T-cell (primary cell): ENCODE data around the gene CLCF1. TPM values are rescaled to one million over a fixed set of nuclear protein-coding genes. Genes with fewer than 3 reads are reported as not detected.
"Not testable (repeated sequence)": the region's sequence is repeated elsewhere in the genome, so short reads cannot be mapped to it uniquely, and the experiment has no call there.

Experiments used
- ATAC-seq, 4 experiments: fragments of 200-7000 bp in 3 of 4; fragments of 150-1000 bp in 1 of 4; cut with Tn5 transposase; replicated peaks in 1 of 4; 1 replicate in 3 of 4; 2 replicates in 1 of 4; pipeline ENCODE4 v1.10.0; 2021; ENCODE audit warnings: moderate library complexity in 3 of 4, mild to moderate bottlenecking in 2 of 4, moderate number of reproducible peaks in 1 of 4
- CTCF ChIA-PET, 2 donors: fragments of 300-600 bp; sonication (Branson Sonifier 250); formaldehyde crosslinking; loops; one replicate each; lab custom pipeline; 2022; ENCODE audit warnings: antibody characterized with exemption in 2 of 2; lab: Charles Lee
- POLR2A ChIA-PET, 2 donors: fragments of 300-600 bp; sonication (Branson Sonifier 250); formaldehyde crosslinking; loops; one replicate each; lab custom pipeline; 2022; ENCODE audit warnings: antibody characterized with exemption in 2 of 2; lab: Charles Lee
- DNase-seq, 35 experiments: peaks; one replicate each; pipeline versions ENCODE4 v3.0.0 to v3.0.0-alpha.2; 2013 to 2023
- H3K27ac ChIP-seq: one replicate; pipeline ENCODE4 v1.5.1; 2013; ENCODE audit warnings: low read length
- H3K27me3 ChIP-seq, 2 experiments: replicated peaks in 1 of 2; 1 replicate in 1 of 2; 2 replicates in 1 of 2; pipeline versions ENCODE4 v1.6.1 to v1.7.0; 2013; ENCODE audit warnings: low read length in 1 of 2, mixed read lengths in 1 of 2; ENCODE audit not compliant: control insufficient read depth in 2 of 2, insufficient read depth in 2 of 2; ENCODE audit errors: extremely low read depth in 1 of 2
- H3K36me3 ChIP-seq, 2 donors: 1 replicate in 1 of 2; 2 replicates in 1 of 2; pipeline versions ENCODE4 v1.6.1 to v1.7.0; 2013; ENCODE audit warnings: low read length in 1 of 2; ENCODE audit not compliant: control insufficient read depth in 2 of 2, insufficient read depth in 1 of 2; ENCODE audit errors: extremely low read depth in 1 of 2
- H3K4me1 ChIP-seq, 2 experiments: 1 replicate in 1 of 2; 2 replicates in 1 of 2; pipeline versions ENCODE4 v1.6.1 to v1.7.0; 2013; ENCODE audit warnings: low read length in 2 of 2, mixed read lengths in 1 of 2; ENCODE audit not compliant: insufficient read depth in 2 of 2, control insufficient read depth in 1 of 2; ENCODE audit errors: extremely low read depth in 1 of 2
- H3K4me3 ChIP-seq, 2 donors: 1 replicate in 1 of 2; 2 replicates in 1 of 2; pipeline versions ENCODE4 v1.5.1 to v1.7.0; 2013; ENCODE audit warnings: mild to moderate bottlenecking in 2 of 2, low read length in 1 of 2, moderate library complexity in 1 of 2; ENCODE audit not compliant: control insufficient read depth in 1 of 2; ENCODE audit errors: extremely low read depth in 1 of 2
- H3K9me3 ChIP-seq: 2 replicates; pipeline ENCODE4 v1.7.0; 2013
- H3K27ac Mint-ChIP-seq, 2 donors: one replicate each; pipeline ENCODE4 v1.8.0; 2020 to 2021; ENCODE audit warnings: mild to moderate bottlenecking in 2 of 2, mixed read lengths in 2 of 2
- H3K27me3 Mint-ChIP-seq, 2 donors: one replicate each; pipeline ENCODE4 v1.8.0; 2021 to 2022; ENCODE audit warnings: mixed read lengths in 2 of 2
- H3K36me3 Mint-ChIP-seq: one replicate; pipeline ENCODE4 v1.8.0; 2021; ENCODE audit warnings: mixed read lengths
- H3K4me1 Mint-ChIP-seq, 3 donors: one replicate each; pipeline ENCODE4 v1.8.0; 2020 to 2022; ENCODE audit warnings: mixed read lengths in 3 of 3, mild to moderate bottlenecking in 1 of 3
- H3K4me3 Mint-ChIP-seq, 3 donors: one replicate each; pipeline ENCODE4 v1.8.0; 2020 to 2022; ENCODE audit warnings: mild to moderate bottlenecking in 3 of 3, mixed read lengths in 3 of 3, moderate library complexity in 3 of 3
- H3K9me3 Mint-ChIP-seq, 3 donors: one replicate each; pipeline ENCODE4 v1.8.0; 2020 to 2022; ENCODE audit warnings: mixed read lengths in 3 of 3
- WGBS: methylation state at CpG from one replicate; pipeline ENCODE4 v1.1.5; 2013; ENCODE audit warnings: missing lambda C conversion rate; ENCODE audit not compliant: insufficient coverage; 5-methylcytosine and 5-hydroxymethylcytosine counted together
- total RNA-seq, 35 experiments: library from RNA in 6 of 35; stranded (reverse) in 6 of 35; fragments of 120-200 nt in 1 of 35; gene quantifications; one replicate each; pipeline versions ENCODE4 v1.2.1 to v1.2.4 and lab custom pipeline; 2013 to 2026

CLCF1 gene
- total RNA-seq, 5 donors from 2014 or later (not counting 1 experiment from before 2014, with no cell fraction given), result 2.2 to 8.5 (median 4.1) TPM

DNA sequence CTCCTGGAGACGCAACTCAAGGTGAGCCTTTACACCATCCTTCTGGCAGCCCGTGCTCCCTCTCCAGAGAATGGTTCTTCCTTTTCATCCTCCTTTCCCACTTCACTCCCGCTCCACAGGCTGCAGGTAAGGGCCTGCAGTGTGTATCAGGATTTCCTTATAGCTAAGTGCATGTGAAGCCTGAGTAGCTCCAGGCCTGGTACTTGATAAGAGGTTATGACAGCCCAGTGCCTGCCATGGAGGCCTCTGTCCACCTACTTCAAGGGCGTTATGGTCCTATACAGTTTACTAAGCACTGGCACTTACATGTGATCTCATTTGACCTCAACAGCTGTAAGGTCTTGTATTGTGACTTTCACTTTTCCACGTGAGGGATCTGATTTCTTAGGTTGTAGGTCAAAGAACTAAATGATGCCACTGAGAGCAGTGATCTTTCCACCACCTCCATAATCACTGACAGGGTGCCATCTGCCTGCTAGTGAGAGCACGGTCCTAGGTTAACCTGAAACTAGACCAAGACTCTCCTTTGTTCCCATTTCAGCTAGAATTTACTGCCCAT, 52.0 kb downstream of the CLCF1 start:
- Mint-ChIP-seq H3K27ac (no peak overlapping the region), H3K9me3 (no peaks in the 10 kb centered on the region), H3K36me3 (peaks cover 9% of the 10 kb centered on the region), H3K4me3 (no peak overlapping the region), H3K27me3 (no peaks in the 10 kb centered on the region), H3K4me1 (peaks cover 11 to 40% (median 15%) of the 10 kb centered on the region in 3 donors)
- WGBS, result 90% methylated on average over 3 of the region's 6 CpGs
- H3K4me1 ChIP-seq, result peaks cover 0 to 15% of the 10 kb centered on the region in 2 experiments
- DNase-seq, result no peak
- H3K4me3 ChIP-seq, result no peak overlapping the region
- no peaks in the 10 kb centered on the region for H3K9me3 ChIP-seq
- H3K27me3 ChIP-seq, result no peaks in the 10 kb centered on the region
- ChIA-PET POLR2A (interaction anchor here (0.6 to 0.8 kb wide), 2 partner anchors 15 to 18 kb away, joined by 3 to 7 read pairs; partner anchors contain the start of gene SSH3 (in 1 of the 2)), CTCF (interaction anchor here in 1 of 2 donors (1.6 kb wide), 1 partner anchor 58 kb away, joined by 3 read pairs; no protein-coding TSS in a partner anchor)
- no peak overlapping the region for H3K27ac ChIP-seq
- H3K36me3 ChIP-seq, result no peaks in the 10 kb centered on the region
- ATAC-seq, result no peak

DNA sequence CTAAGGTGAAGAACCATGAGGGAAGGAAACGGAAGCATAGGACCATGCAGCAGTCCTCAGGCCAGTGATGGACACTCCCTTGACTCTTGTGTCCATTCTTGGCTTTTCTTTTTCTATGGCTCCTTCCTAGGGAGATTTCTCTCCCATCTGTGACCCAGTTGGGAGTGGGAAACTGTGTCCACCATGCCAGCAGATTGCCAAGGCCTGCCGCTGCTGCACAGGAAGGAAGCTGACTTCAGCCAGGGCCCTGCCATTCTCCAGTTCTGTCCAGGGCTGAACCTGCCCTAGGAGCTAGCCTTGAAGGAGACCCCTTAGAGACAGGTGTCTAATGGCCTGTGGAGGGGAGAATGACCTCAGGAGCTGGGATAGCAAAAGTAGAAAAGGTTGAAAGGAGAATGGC, 52.7 kb downstream of the CLCF1 start:
- peaks cover 5% of the 10 kb centered on the region for H3K36me3 Mint-ChIP-seq
- no CpG with 5 or more reads among the region's 2 CpGs for WGBS

DNA sequence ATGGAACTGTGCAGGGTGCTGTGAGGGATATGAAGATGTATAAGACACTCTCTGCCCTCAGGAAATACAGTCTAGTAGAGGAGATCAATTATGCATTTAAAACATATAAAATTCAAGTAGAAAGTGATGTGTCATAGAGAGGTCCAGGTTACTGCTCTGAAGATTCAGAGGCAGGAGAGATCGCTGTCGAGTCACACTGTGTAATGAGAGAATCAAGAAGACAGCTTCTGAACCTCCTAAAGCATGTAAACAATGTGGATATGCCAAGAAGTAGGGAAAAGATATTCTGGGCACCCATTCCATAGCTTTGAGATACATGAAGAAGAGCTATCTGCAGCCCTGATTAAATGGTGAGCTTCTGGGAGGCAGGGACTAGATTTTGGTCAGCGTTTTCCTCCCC, 53.4 kb downstream of the CLCF1 start:
- POLR2A ChIA-PET, result interaction anchor here in 1 of 2 donors (0.5 kb wide), 1 partner anchor 854 kb away, joined by 6 read pairs; the partner anchor contains the start of gene PELI3
- no peaks in the 10 kb centered on the region for H3K36me3 ChIP-seq
- H3K4me3 ChIP-seq, result no peak overlapping the region
- H3K27me3 ChIP-seq, result no peaks in the 10 kb centered on the region
- Mint-ChIP-seq H3K27ac (no peak overlapping the region), H3K4me1 (peaks cover 16 to 46% (median 22%) of the 10 kb centered on the region in 3 donors), H3K4me3 (no peak overlapping the region), H3K9me3 (no peaks in the 10 kb centered on the region), H3K36me3 (peaks cover 5% of the 10 kb centered on the region), H3K27me3 (no peaks in the 10 kb centered on the region)
- CTCF ChIA-PET, result interaction anchor here in 1 of 2 donors (0.6 to 1.6 kb wide), 5 partner anchors 13 to 62 kb away, joined by 3 to 6 read pairs (median 4); no protein-coding TSS in a partner anchor
- H3K27ac ChIP-seq, result no peak overlapping the region
- DNase-seq, result no peak
- peaks cover 0 to 25% of the 10 kb centered on the region in 2 experiments for H3K4me1 ChIP-seq
- H3K9me3 ChIP-seq, result no peaks in the 10 kb centered on the region
- 84% methylated on average over 3 of the region's 3 CpGs for WGBS
- no peak for ATAC-seq

More for the DNA sequence above, 52.7 kb downstream of the CLCF1 start:
- H3K4me3 ChIP-seq, result no peak overlapping the region
- no peak overlapping the region for H3K4me3 Mint-ChIP-seq
- H3K36me3 ChIP-seq, result no peaks in the 10 kb centered on the region
- peaks cover 0 to 21% of the 10 kb centered on the region in 2 experiments for H3K4me1 ChIP-seq
- no peaks in the 10 kb centered on the region for H3K9me3 ChIP-seq
- H3K27me3 Mint-ChIP-seq, result no peaks in the 10 kb centered on the region
- H3K4me1 Mint-ChIP-seq, result peaks cover 12 to 41% (median 16%) of the 10 kb centered on the region in 3 donors
- no peaks in the 10 kb centered on the region for H3K9me3 Mint-ChIP-seq
- H3K27ac ChIP-seq, result no peak overlapping the region
- ATAC-seq (no peak), DNase-seq (no peak)
- H3K27ac Mint-ChIP-seq, result no peak overlapping the region
- ChIA-PET CTCF (interaction anchor here in 1 of 2 donors (0.6 to 1.6 kb wide), 4 partner anchors 13 to 62 kb away, joined by 3 to 5 read pairs (median 4); no protein-coding TSS in a partner anchor), POLR2A (interaction anchor here (0.5 to 0.6 kb wide), 2 partner anchors 15 to 854 kb away, joined by 6 to 7 read pairs; partner anchors contain the start of gene PELI3 (in 1 of the 2))
- H3K27me3 ChIP-seq, result no peaks in the 10 kb centered on the region

DNA sequence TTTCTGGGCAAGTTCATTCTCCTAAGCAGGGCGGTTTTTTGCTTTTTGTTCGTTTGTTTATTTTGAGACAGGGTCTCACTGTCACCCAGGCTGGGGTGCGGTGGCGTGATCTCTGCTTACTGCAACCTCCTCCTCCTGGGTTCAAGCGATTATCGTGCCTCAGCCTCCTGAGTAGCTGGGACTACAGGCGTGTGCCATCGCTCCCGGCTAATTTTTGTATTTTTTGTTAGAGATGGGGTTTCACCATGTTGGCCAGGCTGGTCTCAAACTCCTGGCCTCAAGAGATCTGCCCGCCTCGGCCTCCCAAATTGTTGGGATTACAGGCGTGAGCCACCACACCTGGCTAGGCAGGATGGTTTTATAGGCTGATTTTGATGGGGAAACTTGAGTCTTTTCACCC, 54.5 kb downstream of the CLCF1 start:
- 92% methylated on average over 8 of the region's 12 CpGs for WGBS
- Mint-ChIP-seq H3K4me3 (peak overlapping the region; percentile 93 to 98 (median 94)), H3K4me1 (peaks cover 21 to 46% (median 29%) of the 10 kb centered on the region in 3 donors), H3K27ac (peak overlapping the region in 1 of 2 donors; percentile 39)
- ChIA-PET POLR2A (interaction anchor here in 1 of 2 donors (0.5 kb wide), 1 partner anchor 156 kb away, joined by 8 read pairs; no protein-coding TSS in a partner anchor), CTCF (interaction anchor here in 1 of 2 donors (1.0 kb wide), 1 partner anchor 27 kb away, joined by 6 read pairs; no protein-coding TSS in a partner anchor)
- not testable (repeated sequence) for H3K9me3 Mint-ChIP-seq, H3K27ac ChIP-seq, DNase-seq, H3K27me3 ChIP-seq, H3K36me3 ChIP-seq, H3K4me3 ChIP-seq, ATAC-seq, H3K27me3 Mint-ChIP-seq, H3K36me3 Mint-ChIP-seq, H3K9me3 ChIP-seq
- peaks cover 0 to 33% of the 10 kb centered on the region in 2 experiments for H3K4me1 ChIP-seq

DNA sequence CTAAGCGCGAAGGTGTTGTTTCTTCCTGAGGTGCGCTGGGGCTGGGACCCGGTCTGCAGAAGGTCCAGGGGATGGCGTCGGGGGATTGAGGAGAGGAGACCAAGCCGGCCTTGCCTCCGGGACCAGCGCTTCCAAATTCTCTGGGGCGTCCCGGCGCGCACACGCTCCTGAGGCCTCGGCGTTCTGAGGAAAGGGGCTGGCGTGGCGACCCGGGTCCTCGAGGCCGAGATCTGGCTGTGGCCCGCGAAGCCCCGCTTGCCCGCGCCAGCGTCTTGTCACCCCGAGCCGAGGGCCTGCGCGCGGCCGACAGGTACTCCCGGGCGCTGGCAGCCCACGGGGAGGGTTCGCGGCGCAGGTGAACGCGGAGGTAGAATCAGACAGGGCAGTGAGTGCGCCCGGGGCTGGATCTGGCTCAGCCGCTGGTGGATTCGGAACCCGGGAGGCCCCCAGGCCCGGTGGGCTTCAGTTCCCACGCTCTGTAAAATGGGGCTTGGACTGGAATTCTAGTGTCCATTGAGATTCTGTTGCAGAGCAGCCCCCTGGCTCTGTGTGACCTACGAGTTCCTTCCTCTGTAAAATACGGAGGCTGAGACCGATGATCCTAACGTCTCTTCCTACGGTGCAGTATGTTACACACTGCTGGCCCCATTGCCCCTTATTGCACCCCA, 55.4 kb downstream of the CLCF1 start:
- Mint-ChIP-seq H3K27me3 (no peaks in the 10 kb centered on the region), H3K4me3 (peak overlapping the region; percentile 93 to 98 (median 94)), H3K27ac (peak overlapping the region; percentile 95 to 98), H3K4me1 (peaks cover 28 to 53% (median 36%) of the 10 kb centered on the region in 3 donors), H3K36me3 (peaks cover 5% of the 10 kb centered on the region), H3K9me3 (no peaks in the 10 kb centered on the region)
- DNase-seq (peak in 11 of 35 experiments; percentile 7 to 43 (median 26)), ATAC-seq (peak; percentile 40 to 56 (median 54))
- peaks cover 5 to 41% of the 10 kb centered on the region in 2 experiments for H3K4me1 ChIP-seq
- ChIA-PET POLR2A (interaction anchor here in 1 of 2 donors (1.0 to 1.3 kb wide), 2 partner anchors 47 to 78 kb away, joined by 3 to 4 read pairs; no protein-coding TSS in a partner anchor), CTCF (interaction anchor here (0.5 to 2.1 kb wide), 9 partner anchors 29 to 132 kb away, joined by 3 to 20 read pairs (median 4); partner anchors contain the start of genes ANKRD13D (in 1 of the 2) and GRK2 (in 1 of the 2))
- H3K36me3 ChIP-seq, result no peaks in the 10 kb centered on the region
- H3K27ac ChIP-seq, result peak overlapping the region; percentile 67
- no peaks in the 10 kb centered on the region for H3K9me3 ChIP-seq
- WGBS, result 1% methylated on average over 50 of the region's 53 CpGs
- peak overlapping the region; percentile 68 to 93 for H3K4me3 ChIP-seq
- no peaks in the 10 kb centered on the region for H3K27me3 ChIP-seq
